ENCODE measurements around the gene TNN.

DNA sequence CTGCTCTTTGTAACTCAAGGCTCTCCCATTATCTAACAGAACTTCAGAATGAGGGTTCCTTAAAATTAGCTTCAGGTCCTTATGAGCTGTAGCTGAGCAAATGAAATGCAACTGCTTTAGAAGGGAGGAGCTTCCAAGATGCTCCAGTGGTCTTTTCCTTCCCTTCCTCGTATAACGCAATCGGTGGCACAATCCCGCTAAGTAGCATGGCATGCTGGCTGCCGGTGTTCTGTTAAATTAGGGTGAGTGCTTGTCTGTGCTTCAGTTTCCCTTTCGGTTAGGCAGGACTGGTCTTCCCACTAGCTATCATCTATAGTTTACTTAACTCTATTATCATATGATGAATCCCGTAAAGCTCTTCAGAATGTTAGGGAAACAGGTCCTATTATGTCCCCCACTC lies 124.0 kb downstream of the TNN start:
- TF ChIP-seq, protein P1, sequence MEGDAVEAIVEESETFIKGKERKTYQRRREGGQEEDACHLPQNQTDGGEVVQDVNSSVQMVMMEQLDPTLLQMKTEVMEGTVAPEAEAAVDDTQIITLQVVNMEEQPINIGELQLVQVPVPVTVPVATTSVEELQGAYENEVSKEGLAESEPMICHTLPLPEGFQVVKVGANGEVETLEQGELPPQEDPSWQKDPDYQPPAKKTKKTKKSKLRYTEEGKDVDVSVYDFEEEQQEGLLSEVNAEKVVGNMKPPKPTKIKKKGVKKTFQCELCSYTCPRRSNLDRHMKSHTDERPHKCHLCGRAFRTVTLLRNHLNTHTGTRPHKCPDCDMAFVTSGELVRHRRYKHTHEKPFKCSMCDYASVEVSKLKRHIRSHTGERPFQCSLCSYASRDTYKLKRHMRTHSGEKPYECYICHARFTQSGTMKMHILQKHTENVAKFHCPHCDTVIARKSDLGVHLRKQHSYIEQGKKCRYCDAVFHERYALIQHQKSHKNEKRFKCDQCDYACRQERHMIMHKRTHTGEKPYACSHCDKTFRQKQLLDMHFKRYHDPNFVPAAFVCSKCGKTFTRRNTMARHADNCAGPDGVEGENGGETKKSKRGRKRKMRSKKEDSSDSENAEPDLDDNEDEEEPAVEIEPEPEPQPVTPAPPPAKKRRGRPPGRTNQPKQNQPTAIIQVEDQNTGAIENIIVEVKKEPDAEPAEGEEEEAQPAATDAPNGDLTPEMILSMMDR (conservative IDR thresholded peaks at IDR 0.05; ENCODE audit: low read depth, low read length): no peak
- TF ChIP-seq EZH2phosphoT487 (IDR thresholded peaks at IDR 0.05; ENCODE audit: borderline replicate concordance, low read length): no peak
- no peak for TF ChIP-seq EZH2 (IDR thresholded peaks at IDR 0.05; ENCODE audit: low read length, unreplicated experiment)
